ENCODE measurements around the gene EMC10.

The EMC10 gene

GRCh38 chr19:50498219-50499056, 22.1 kb downstream of the EMC10 start:
- no peak for DNase-seq

GRCh38 chr19:50500060-50500752, 23.9 kb downstream of the EMC10 start:
- DNase-seq, result no peak

- DNase-seq, result no peak
Observed at GRCh38 chr19:50500753-50501151, 24.4 kb downstream of the EMC10 start.

GRCh38 chr19:50501186-50501567, 24.9 kb downstream of the EMC10 start:
- DNase-seq, result no peak

- DNase-seq, result no peak
Observed at GRCh38 chr19:50501568-50502475, 25.5 kb downstream of the EMC10 start.

GRCh38 chr19:50505856-50506611, 29.7 kb downstream of the EMC10 start:
- DNase-seq, result no peak

- DNase-seq, result no peak
Observed at GRCh38 chr19:50506700-50507099, 30.4 kb downstream of the EMC10 start.

- no peak for DNase-seq
Observed at GRCh38 chr19:50507376-50507775, 31.1 kb downstream of the EMC10 start.

- no peak for DNase-seq
Observed at GRCh38 chr19:50508843-50509190, 32.5 kb downstream of the EMC10 start.

- no peak for DNase-seq
Observed at GRCh38 chr19:50509366-50509765, 33.1 kb downstream of the EMC10 start.

- DNase-seq, result no peak
Observed at GRCh38 chr19:50510121-50510670, 33.9 kb downstream of the EMC10 start.

- DNase-seq, result peak; percentile 93
Observed at GRCh38 chr19:50510700-50511068, 34.4 kb downstream of the EMC10 start.

GRCh38 chr19:50511069-50511822, 34.9 kb downstream of the EMC10 start, which contains the start of gene JOSD2:
TSS of gene JOSD2 (minus strand) at chr19:50511191. CDS start at chr19:50510431, 760 bp downstream.
- peak; percentile 100 for DNase-seq

- DNase-seq, result no peak
Observed at GRCh38 chr19:50512112-50512998, 36.0 kb downstream of the EMC10 start.

GRCh38 chr19:50512999-50513745, 36.9 kb downstream of the EMC10 start:
- no peak for DNase-seq

- no peak for DNase-seq
Observed at GRCh38 chr19:50513746-50514345, 37.5 kb downstream of the EMC10 start, which contains the start of gene ASPDH. TSS of gene ASPDH (minus strand) at chr19:50513913. CDS start at chr19:50513823, 90 bp downstream.

GRCh38 chr19:50514346-50515167, 38.2 kb downstream of the EMC10 start:
- DNase-seq, result peak; percentile 88

GRCh38 chr19:50515168-50515561, 38.9 kb downstream of the EMC10 start:
- DNase-seq, result no peak
